Lower leg skin (tissue), 3 donors: ENCODE results near the gene KLHL42.

ENCODE experiments used
- CTCF ChIP-seq, 3 donors: fragments of 450-650 bp; IDR thresholded peaks; one replicate each; pipeline ENCODE4 v1.5.1; 2016; ENCODE audit warnings: antibody characterized with exemption in 3 of 3, mild to moderate bottlenecking in 3 of 3, moderate library complexity in 2 of 3
- POLR2A ChIP-seq, 2 donors: fragments of 450-650 bp; IDR thresholded peaks; one replicate each; pipeline ENCODE4 v1.6.1; 2016 to 2017; ENCODE audit warnings: antibody characterized with exemption in 2 of 2, mild to moderate bottlenecking in 1 of 2, moderate library complexity in 1 of 2

- TF ChIP-seq POLR2A (IDR thresholded peaks at IDR 0.05) (no peak), CTCF (IDR thresholded peaks at IDR 0.05) (no peak)
Measured at GRCh38 chr12:27779416-27779919, 565 bp upstream of the KLHL42 start.
